CD4-positive, alpha-beta T cell treated with Interleukin-1 beta for 1 hour (primary cell): Measurements from ENCODE around the gene FAM13A.

Source experiments
- DNase-seq, 2 donors: peaks; one replicate each; pipeline ENCODE4 v3.0.0-alpha.2; 2020 to 2022

FAM13A gene

DNA sequence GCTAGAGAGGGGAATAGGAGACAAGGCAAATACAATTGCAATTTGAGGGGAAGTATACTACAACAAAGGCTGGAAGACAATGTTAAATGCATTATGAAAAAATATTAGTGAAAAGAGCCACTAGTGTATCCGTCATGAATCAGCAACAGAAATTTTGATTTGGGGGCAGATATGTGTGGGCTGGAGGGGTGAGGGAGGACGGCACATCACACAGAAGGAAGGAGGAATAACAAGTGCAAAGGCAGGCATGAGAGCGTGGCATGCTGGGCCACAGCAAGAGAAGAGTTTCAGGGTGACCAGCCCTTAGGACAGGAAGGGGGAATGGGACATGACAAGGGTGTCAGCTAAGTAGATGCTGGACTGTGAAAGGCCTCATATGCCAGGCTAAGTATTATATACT lies 295.6 kb downstream of the FAM13A start:
- no peak for DNase-seq

DNA sequence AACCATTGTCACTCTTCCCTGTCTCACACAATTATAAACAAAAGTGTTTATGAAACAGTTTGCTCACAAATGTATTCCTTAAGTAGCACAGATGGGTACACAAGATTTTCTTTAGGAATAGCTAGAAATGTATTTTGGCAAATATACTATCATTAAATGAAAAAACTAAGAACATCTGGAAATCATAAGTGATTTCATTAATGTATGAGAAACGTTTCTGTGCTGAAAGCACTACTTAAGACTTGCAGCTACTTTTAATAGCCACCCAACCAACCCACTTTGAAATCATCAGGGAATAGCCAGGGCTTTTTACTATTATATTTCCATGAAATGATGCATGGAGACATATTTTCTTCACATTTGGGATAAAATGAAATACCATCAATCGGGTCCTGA lies 297.1 kb downstream of the FAM13A start:
- no peak for DNase-seq

DNA sequence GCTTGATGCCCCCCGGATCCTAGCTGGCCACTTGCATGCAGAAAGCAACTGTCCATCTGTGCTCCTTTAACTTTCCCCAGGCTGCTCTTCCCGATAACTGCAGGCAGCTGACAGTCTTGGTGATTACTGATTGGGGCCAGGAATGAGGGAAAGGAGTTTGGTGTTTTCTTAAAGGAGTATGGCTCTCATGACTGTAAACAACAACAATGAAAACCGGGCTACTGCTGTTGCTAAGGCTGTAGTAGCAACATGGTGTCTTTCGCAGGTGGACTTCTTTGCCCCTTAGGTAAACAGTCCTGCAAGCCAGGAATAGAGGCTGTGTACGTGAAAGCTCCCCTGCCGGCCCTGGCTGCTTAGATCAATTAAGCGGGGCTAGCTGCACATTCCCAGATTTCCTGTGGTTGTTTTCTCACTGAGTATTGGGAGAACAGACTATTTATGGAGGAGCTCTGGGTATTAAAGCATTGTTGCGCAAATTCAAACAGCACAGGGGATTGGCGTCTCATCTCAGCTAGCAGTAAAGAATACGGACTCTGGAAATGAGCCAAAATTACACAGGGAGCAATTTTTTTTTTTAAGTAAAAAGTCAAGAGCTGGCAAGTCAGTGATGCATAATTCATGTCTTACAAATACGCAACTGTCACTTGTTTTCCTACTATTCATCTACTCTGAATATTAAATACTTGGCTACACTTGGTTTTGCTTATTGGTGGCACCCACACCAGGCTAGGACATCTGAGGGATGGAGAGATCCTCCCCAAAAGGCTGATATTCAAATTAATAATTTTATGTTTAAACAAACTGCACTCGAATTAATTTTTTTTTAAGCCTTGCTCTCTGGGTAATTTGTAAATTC lies 297.7 kb downstream of the FAM13A start:
- DNase-seq: no peak

DNA sequence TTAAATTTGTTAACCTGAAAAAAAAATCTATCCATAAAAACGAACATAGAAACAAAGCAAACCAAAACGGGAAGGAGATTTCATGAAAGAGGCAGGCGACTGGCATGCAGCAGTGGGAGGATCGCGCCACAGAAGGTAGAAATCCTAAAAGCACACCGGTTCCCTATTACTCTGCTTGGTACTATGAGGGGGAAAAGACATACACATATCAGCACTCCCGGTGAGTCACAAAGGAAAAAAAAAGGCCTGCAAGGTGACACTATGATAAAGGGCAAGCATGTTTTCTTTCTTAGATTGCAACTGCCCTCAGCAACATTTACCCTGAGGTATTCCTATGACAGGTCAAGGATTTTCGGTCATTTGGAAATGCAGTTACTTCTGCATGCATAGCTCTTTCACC lies 298.7 kb downstream of the FAM13A start:
- DNase-seq: no peak

DNA sequence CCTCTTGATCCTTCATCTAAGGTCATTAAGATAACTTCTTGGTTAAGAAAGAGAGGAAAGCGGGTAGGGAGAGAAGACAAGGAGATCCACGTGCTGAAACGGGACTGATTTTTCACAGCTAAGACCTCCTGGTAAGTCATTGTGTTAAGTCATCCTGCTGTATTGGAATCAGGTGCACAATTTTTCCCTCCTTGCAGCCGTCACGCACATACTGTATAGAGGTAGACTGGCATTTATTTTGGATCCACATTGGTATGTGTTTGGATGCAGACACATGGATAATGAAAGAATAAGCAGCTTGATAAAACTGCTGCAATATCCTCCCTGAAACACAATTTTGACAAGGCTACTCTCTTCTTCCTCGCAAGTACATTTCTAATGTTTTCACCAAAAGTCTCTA lies 299.2 kb downstream of the FAM13A start:
- no peak for DNase-seq

DNA sequence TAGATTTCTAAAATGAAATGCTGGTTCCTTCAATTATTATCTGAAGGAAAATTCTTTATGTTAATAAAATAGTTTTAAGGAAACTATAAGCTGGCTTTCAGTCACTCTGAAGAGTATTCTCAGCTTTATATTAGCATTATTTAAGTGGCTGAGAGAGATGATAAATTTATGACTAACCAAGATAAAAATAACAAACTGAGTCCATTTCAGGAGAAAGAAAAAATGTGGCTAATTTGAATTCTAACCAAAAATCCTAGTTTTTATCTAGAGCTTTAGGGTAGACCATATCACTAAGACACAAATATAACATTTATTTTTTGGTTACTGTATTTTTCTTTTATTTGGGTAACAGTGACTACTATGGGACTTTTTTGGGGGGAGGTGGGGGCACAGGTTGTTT lies 299.9 kb downstream of the FAM13A start:
- no peak for DNase-seq

DNA sequence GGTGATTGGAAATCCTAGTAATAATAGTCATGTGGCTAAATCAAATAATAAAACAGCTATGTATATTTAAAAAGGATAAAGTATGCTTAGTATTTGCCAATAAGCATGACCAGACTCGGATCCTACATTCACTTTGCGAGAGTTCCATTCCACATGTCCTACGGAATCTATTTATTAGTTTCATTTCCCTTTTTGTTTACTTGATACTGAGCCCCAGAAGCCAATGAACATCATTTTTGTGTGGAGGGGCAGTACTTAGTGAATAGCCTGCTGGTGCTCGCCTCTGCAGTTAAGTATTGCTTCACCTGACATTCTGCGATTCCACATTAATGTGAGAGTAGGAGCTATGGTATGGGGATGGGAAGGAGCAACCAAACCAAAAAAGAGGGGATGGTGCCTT lies 300.8 kb downstream of the FAM13A start:
- DNase-seq: no peak

DNA sequence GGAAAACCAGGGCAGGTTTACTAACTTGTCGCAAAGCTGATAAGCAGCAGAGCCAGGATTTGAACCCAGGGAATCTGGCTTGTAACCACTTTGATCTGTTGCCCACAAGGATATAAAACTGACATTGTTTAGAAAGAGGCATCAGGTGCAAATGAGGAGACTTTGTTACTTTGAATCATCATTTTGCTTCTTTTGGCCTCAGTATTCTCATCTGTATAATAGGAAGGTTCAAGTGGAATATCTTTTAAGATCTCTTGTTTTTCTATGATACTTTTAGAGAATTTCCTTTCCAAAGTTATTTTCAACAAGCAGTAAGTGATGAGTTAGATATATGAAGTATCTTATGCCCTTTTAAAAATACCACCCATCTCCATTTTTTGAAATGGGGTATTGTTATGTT lies 301.5 kb downstream of the FAM13A start:
- no peak for DNase-seq

DNA sequence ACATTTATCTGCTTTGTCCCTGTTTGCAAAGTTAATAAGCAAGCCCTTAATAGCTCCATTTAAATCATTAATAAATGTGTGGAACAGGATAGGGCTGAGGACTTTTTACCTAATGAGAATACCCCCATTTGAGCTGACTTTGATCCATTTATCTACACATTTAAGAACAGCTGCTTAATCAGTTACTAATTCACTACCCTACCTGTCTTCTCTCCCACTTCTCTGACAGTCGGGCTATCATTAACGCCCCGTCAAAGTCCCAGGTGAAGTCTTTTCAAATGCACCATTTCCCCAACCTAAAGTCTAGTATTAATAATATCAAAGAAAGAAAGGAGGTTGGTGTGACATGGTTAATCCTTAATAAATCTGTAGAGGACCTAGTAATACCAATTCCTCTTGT lies 302.2 kb downstream of the FAM13A start:
- no peak for DNase-seq

DNA sequence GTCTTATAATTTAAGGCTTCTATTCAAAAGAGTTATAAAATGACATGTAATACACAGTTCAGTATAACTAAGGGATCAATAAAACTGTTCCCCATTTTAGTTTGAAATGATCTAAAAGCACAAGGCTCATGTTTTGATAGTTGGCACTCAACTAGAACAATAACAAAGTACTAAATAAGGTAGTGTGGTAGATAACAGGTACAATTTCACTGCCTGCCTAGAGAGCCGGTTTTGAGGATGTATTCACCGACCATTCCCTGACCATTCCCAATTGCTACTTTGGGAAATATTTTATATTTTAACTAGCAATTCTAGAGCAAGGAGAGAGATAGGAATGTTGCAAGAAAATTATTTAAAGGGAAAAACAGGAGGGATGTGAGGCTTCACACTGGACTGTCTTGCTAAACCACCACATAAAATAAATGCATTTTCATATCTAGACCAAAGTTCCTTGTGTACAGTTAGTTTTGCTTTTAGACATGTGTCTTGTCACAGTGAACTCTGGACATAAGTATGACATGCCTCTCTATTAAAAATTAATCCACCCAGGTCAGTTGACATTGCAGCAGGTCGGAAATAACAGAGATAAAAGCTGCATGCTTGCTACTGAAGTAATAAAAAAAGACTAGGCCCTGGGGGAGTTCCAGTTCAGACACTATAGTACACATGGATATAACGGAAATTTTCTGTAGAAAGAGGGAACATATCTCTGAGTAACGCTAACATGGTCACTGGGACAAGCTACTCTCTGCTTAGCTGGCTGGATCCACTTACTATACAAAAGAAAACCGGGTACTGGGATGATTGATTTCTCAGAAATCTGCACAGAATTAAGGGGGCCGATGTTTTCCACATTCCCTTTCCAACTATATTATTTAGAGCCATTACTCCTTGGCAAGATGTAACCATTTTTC lies 303.1 kb downstream of the FAM13A start:
- no peak for DNase-seq

DNA sequence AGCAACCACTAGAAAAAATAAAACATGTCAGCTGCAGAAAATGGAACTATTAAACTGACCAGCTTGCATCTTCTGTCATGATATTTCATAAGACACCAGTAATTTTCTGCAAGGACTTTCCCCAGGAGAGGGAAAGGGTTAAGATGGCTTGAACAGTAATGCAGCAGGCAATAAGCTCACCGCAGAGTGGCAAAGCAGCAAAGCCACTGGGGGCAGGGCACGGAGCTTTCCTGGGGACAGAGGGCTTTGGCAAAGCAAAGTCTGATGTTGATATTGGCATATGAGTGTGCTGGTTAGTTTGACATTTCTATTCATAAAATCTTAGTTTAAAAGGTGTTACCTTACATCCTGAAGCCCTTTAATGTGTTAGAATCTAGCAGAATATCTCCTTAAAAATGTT lies 304.2 kb downstream of the FAM13A start:
- DNase-seq: no peak

DNA sequence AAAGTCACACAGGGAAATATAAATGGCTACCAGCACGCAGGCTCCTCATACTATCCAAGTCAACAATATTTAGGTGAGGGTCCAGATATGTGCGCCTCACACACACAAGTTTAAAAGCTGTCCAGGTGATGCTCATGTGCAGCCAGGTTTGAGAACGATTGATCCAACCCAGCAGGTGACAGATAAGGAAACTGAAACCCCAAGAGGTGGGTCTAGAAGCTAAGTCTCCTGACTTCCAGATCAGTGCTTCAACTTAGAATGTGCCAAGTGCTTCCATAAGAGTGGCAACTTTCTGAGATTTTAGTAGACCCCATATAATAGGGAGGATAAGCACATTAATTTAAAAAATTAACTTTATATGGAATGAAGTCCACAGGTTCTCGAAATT lies 304.9 kb downstream of the FAM13A start:
- no peak for DNase-seq

DNA sequence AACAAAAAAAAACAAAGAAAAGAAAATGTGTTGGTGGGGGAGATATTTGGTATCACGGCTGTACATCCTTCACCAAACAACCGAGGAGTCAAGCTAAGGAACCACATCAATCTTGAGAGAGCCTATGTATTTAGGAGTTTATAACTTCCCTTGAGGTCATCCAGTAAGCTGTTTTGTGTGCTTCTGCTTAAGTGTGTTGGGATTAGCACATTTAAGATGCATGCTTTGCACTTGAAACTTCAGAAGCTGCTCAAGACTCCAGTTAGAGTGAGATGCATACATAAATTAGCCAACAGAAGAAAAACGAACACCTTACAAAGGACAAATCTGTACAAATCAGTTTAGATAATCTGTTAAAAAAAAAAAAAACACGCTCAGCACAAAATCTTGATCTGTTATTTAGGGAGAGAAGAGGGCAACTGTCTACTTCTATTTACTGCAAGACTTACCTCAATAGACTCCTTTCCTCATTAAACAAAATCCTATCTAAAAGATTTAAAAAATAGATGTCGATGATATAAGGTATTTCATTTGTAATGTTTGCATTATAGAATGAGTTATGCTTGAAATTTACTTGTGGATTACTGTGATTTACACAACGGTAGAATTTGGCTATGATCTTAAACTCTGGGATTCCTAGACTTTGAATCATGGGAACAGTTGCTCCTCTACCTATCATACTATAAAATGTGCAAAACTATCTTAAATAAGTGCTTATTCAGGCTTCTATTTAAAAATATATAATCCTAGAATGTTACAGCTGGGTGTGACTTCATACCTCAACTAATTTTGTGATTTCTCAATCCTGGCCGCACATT lies 305.5 kb downstream of the FAM13A start:
- DNase-seq: no peak

DNA sequence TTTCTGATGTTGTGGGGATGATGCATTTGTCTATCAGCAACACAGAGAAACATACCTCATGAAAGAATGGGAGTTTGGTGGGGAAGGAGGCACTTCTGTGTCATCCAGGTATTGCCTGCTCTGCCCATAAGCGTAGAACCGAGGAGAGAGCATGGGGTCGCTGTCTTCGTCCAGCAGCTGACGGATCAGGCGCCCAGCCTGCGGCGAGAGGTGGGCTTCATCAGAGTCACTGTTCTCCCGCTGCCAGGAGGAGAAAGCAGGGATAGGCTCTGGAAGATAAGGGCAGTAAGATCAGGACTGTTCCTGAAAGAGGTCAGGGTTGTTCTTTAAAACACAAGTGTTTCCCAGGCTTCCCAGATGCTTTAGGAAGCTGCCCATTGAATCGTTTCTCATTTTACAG lies 306.6 kb downstream of the FAM13A start:
- DNase-seq: no peak

DNA sequence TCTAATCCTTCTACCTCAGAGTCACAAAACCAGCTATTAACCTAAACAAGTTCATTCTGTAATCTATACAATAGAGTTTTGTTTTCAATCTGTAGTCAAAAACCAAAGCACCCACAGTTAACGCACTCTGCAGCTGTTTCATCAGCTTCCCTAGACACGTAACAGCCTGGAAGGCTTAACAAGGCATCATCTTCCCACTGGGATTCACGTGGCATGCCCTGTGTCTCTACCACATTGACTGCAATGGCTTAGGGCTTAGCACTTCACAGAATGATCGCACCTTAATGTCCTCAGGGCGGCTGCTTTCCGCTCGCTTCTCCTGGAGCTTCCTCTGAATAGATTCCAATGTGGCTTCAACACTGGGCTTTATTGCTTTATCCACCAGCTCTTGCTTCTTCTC lies 309.6 kb downstream of the FAM13A start:
- no peak for DNase-seq

DNA sequence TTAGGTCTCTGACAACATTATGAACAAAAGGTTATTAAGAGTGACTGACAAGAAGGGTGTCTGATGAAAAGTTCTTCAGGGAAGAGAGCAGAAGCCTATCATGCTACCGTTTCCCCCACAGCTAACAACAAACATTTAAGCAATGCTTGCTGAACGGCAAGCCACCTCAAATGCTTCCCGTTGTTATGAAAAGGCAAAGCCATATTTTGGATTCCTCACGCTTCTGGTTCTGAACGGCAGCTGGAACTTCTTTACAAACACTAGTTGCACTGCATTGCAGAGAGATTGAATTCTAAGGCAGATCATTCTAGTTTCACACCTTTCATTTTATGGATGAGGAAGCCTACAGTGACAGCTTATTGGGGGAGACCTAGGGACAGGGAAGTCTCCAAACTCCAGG lies 310.8 kb downstream of the FAM13A start:
- no peak for DNase-seq

DNA sequence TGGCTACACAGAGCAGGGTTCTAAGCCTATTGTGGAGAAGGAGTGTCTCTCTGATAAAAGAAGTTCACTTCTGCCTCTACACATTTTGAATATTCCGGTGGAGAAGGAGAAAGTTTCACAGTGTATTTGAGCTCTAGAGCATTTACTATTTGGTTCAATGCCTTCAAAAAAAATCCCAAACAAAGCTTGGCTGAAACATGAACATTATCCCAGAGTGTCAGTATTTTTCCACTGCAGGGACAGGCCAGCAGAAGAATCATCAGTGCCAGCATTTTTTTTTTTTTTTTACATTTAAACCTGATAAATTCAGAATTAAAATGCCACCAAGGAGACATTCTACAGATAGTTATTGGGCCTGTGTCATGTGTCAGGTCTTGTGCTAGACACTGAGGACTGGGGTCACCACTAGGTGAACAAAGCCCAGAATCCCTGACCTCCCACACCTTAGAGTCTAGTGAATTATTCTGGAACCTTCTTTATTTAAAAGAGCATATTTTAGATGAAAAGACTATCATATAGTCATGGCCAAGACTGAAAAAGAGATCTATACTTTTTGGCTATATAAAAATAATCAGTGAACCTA lies 311.3 kb downstream of the FAM13A start:
- no peak for DNase-seq

DNA sequence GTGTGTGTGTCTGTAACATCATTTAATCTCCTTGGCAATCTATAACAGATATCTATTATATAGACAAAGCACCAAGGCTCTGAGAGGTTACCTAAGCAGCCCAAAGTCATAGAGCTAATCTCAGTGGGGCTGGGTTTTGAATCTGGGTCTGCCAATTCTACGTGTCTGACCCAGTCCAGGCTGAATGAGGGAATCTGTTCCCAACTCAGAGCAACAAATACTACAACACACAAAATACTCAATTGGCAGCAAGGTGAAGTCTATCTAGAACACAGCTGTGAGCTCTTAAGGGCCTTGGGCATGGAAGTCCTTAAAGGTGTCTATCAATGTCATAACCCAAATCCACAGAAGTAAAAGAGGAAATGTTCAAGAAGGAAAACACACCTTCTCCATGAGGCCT lies 311.8 kb downstream of the FAM13A start:
- DNase-seq: no peak

DNA sequence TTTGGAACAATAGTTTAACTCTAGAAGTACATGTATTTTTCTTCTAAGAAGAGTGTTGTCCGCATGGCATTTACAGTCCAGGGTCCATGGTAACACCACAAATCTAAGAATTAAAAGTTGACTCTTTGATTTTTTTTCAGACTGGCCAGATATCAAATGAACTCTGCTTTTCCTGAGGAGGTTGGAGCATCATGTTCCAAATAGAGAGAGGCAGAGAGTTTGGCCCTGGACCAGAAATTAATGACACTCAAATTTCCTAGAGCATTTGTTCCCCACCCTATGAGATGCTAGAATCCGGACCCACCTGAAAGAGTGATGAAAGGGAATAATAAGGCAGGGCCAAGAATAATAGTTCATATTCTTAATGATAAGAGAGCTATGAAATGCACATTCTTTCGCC lies 312.4 kb downstream of the FAM13A start:
- no peak for DNase-seq

DNA sequence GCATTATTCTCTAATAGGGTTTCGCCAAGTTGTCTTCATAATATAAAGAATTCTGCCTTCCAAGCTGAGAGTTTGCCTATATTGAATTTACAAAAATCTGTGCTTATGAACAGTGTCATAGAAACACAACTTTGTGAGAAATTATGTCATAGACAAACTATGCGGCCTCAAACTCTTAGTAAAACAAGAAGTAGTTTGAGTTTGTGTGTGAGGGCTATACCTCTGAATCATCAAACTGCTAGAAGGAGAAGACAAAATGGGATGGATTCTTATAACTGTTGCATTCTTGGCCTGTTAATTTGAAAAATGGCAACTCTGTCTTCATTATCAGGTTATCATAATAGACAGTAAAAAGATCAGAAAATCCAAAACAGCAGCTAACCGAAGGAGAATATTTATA lies 313.3 kb downstream of the FAM13A start:
- no peak for DNase-seq

DNA sequence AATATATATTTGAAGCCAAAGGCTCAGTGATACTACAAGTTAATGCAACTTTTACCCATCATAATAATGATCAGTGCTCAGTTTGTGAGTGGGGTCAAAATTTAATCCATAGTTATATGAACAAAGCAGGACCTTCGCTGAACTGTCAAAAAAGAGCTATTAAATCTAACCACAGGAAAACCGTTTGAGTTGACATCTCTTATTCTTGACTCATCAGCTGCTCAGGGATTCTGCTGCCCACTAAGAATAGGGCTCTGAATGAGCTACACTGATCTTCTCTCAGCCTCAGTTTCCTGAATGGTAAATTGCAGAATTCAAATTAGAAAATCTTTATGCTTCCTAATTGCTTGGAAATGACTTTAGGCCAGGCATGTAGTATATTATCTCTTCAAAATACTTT lies 314.4 kb downstream of the FAM13A start:
- DNase-seq: no peak

DNA sequence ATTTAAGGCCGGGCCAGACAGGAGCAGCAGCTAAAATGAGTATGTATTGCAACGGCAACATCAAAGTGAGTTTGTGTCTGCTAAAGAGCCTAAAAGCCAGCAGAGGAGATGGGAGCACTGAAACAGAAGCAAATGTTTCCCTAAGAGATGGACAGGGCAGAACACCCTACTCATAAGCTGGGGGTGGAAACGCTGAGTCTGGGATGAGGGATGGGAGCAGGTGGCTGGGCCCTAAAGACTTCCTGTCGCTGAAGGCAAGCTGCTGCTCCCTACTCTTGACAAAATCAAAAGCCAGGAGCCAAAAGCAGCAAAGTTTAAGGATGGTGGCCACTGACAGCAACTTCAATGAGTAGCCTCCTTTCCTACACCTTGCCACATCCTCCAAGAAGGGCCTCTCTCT lies 318.8 kb downstream of the FAM13A start:
- no peak for DNase-seq
